Measurements from ENCODE around the gene PUM1.
"Not testable (repeated sequence)": the region's sequence is repeated elsewhere in the genome, so short reads cannot be mapped to it uniquely, and the experiment has no call there.

The PUM1 gene

GRCh38 chr1:31038935-31039334 is 26.6 kb downstream of the PUM1 start:
- H3K27ac ChIP-seq (ENCODE audit: low read depth, low read length); H3K27me3 ChIP-seq (ENCODE audit: control insufficient read depth, insufficient read depth, low read length): not testable (repeated sequence)

GRCh38 chr1:31038360-31038759 is 27.2 kb downstream of the PUM1 start:
- Histone ChIP-seq H3K27me3 (ENCODE audit: control insufficient read depth, insufficient read depth, low read length) (no peaks in the 10 kb centered on the region), H3K27ac (ENCODE audit: low read depth, low read length) (no peak overlapping the region), H3K4me1 (ENCODE audit: control insufficient read depth, insufficient read depth, low read length) (no peaks in the 10 kb centered on the region), H3K4me3 (ENCODE audit: low read length) (no peak overlapping the region), H3K9ac (ENCODE audit: low read length) (no peak overlapping the region), H3K36me3 (ENCODE audit: control insufficient read depth, insufficient read depth, low read length) (peaks cover 6% of the 10 kb centered on the region)

More at GRCh38 chr1:31038935-31039334, 26.6 kb downstream of the PUM1 start:
- not testable (repeated sequence) for H3K4me1 ChIP-seq (ENCODE audit: control insufficient read depth, insufficient read depth, low read length); H3K4me3 ChIP-seq (ENCODE audit: low read length); H3K9ac ChIP-seq (ENCODE audit: low read length)
- H3K36me3 ChIP-seq (ENCODE audit: control insufficient read depth, insufficient read depth, low read length) = peaks cover 11% of the 10 kb centered on the region

- H3K4me3 ChIP-seq (ENCODE audit: low read length) = no peak overlapping the region
- H3K27ac ChIP-seq (ENCODE audit: low read depth, low read length) = no peak overlapping the region
- H3K9ac ChIP-seq (ENCODE audit: low read length) = no peak overlapping the region
- H3K36me3 ChIP-seq (ENCODE audit: control insufficient read depth, insufficient read depth, low read length) = peaks cover 4% of the 10 kb centered on the region
- no peaks in the 10 kb centered on the region for H3K27me3 ChIP-seq (ENCODE audit: control insufficient read depth, insufficient read depth, low read length)
- H3K4me1 ChIP-seq (ENCODE audit: control insufficient read depth, insufficient read depth, low read length) = no peaks in the 10 kb centered on the region
These were observed 28.6 kb downstream of the PUM1 start for GRCh38 chr1:31036749-31037500.

GRCh38 chr1:31033598-31033997 is 31.9 kb downstream of the PUM1 start:
- no peak overlapping the region for H3K9ac ChIP-seq (ENCODE audit: low read length)
- no peaks in the 10 kb centered on the region for H3K27me3 ChIP-seq (ENCODE audit: control insufficient read depth, insufficient read depth, low read length)
- peaks cover 8% of the 10 kb centered on the region for H3K4me1 ChIP-seq (ENCODE audit: control insufficient read depth, insufficient read depth, low read length)
- H3K4me3 ChIP-seq (ENCODE audit: low read length) = no peak overlapping the region
- H3K27ac ChIP-seq (ENCODE audit: low read depth, low read length) = no peak overlapping the region
- peaks cover 4% of the 10 kb centered on the region for H3K36me3 ChIP-seq (ENCODE audit: control insufficient read depth, insufficient read depth, low read length)

GRCh38 chr1:31032266-31032665 is 33.3 kb downstream of the PUM1 start:
- H3K4me3 ChIP-seq (ENCODE audit: low read length) = no peak overlapping the region
- H3K4me1 ChIP-seq (ENCODE audit: control insufficient read depth, insufficient read depth, low read length) = peaks cover 11% of the 10 kb centered on the region
- H3K36me3 ChIP-seq (ENCODE audit: control insufficient read depth, insufficient read depth, low read length) = peaks cover 3% of the 10 kb centered on the region
- no peaks in the 10 kb centered on the region for H3K27me3 ChIP-seq (ENCODE audit: control insufficient read depth, insufficient read depth, low read length)
- H3K9ac ChIP-seq (ENCODE audit: low read length) = no peak overlapping the region
- no peak overlapping the region for H3K27ac ChIP-seq (ENCODE audit: low read depth, low read length)

- Histone ChIP-seq H3K4me3 (ENCODE audit: low read length) (no peak overlapping the region), H3K27ac (ENCODE audit: low read depth, low read length) (no peak overlapping the region), H3K4me1 (ENCODE audit: control insufficient read depth, insufficient read depth, low read length) (peaks cover 11% of the 10 kb centered on the region), H3K27me3 (ENCODE audit: control insufficient read depth, insufficient read depth, low read length) (no peaks in the 10 kb centered on the region), H3K9ac (ENCODE audit: low read length) (no peak overlapping the region), H3K36me3 (ENCODE audit: control insufficient read depth, insufficient read depth, low read length) (peaks cover 3% of the 10 kb centered on the region)
These were observed 34.0 kb downstream of the PUM1 start for GRCh38 chr1:31031330-31032143.

- H3K27me3 ChIP-seq (ENCODE audit: control insufficient read depth, insufficient read depth, low read length) = no peaks in the 10 kb centered on the region
- H3K9ac ChIP-seq (ENCODE audit: low read length) = no peak overlapping the region
- H3K27ac ChIP-seq (ENCODE audit: low read depth, low read length) = no peak overlapping the region
- peaks cover 17% of the 10 kb centered on the region for H3K4me1 ChIP-seq (ENCODE audit: control insufficient read depth, insufficient read depth, low read length)
- peaks cover 3% of the 10 kb centered on the region for H3K36me3 ChIP-seq (ENCODE audit: control insufficient read depth, insufficient read depth, low read length)
- no peak overlapping the region for H3K4me3 ChIP-seq (ENCODE audit: low read length)
These were observed 36.5 kb downstream of the PUM1 start for GRCh38 chr1:31029026-31029425.

GRCh38 chr1:31027693-31028526 is 37.6 kb downstream of the PUM1 start:
- no peak overlapping the region for H3K4me3 ChIP-seq (ENCODE audit: low read length)
- H3K36me3 ChIP-seq (ENCODE audit: control insufficient read depth, insufficient read depth, low read length) = peaks cover 3% of the 10 kb centered on the region
- no peak overlapping the region for H3K27ac ChIP-seq (ENCODE audit: low read depth, low read length)
- no peak overlapping the region for H3K9ac ChIP-seq (ENCODE audit: low read length)
- H3K4me1 ChIP-seq (ENCODE audit: control insufficient read depth, insufficient read depth, low read length) = peaks cover 17% of the 10 kb centered on the region
- H3K27me3 ChIP-seq (ENCODE audit: control insufficient read depth, insufficient read depth, low read length) = no peaks in the 10 kb centered on the region

GRCh38 chr1:31022259-31022658 is 43.3 kb downstream of the PUM1 start:
- H3K4me1 ChIP-seq (ENCODE audit: control insufficient read depth, insufficient read depth, low read length) = peaks cover 10% of the 10 kb centered on the region
- no peak overlapping the region for H3K9ac ChIP-seq (ENCODE audit: low read length)
- H3K4me3 ChIP-seq (ENCODE audit: low read length) = no peak overlapping the region
- no peak overlapping the region for H3K27ac ChIP-seq (ENCODE audit: low read depth, low read length)
- H3K36me3 ChIP-seq (ENCODE audit: control insufficient read depth, insufficient read depth, low read length) = peaks cover under 1% of the 10 kb centered on the region
- H3K27me3 ChIP-seq (ENCODE audit: control insufficient read depth, insufficient read depth, low read length) = no peaks in the 10 kb centered on the region

- Histone ChIP-seq H3K36me3 (ENCODE audit: control insufficient read depth, insufficient read depth, low read length) (no peaks in the 10 kb centered on the region), H3K4me3 (ENCODE audit: low read length) (no peak overlapping the region), H3K27me3 (ENCODE audit: control insufficient read depth, insufficient read depth, low read length) (no peaks in the 10 kb centered on the region), H3K4me1 (ENCODE audit: control insufficient read depth, insufficient read depth, low read length) (peaks cover 10% of the 10 kb centered on the region), H3K9ac (ENCODE audit: low read length) (no peak overlapping the region), H3K27ac (ENCODE audit: low read depth, low read length) (no peak overlapping the region)
These were observed 45.3 kb downstream of the PUM1 start for GRCh38 chr1:31020007-31020790.

GRCh38 chr1:31019401-31019800 is 46.1 kb downstream of the PUM1 start:
- Histone ChIP-seq H3K4me3 (ENCODE audit: low read length) (no peak overlapping the region), H3K4me1 (ENCODE audit: control insufficient read depth, insufficient read depth, low read length) (peaks cover 3% of the 10 kb centered on the region), H3K27ac (ENCODE audit: low read depth, low read length) (no peak overlapping the region), H3K36me3 (ENCODE audit: control insufficient read depth, insufficient read depth, low read length) (no peaks in the 10 kb centered on the region), H3K27me3 (ENCODE audit: control insufficient read depth, insufficient read depth, low read length) (no peaks in the 10 kb centered on the region), H3K9ac (ENCODE audit: low read length) (no peak overlapping the region)

Data from rectal smooth muscle tissue (tissue), 1 donor.